Esophagus muscularis mucosa (tissue), 3 donors: ENCODE data around the gene SLC26A4.

Experiments used
- CTCF ChIP-seq, 3 experiments: fragments of 200-600 bp in 2 of 3; fragments of 450-650 bp in 1 of 3; sonication (generic) in 2 of 3; IDR thresholded peaks; one replicate each; pipeline ENCODE4 v1.5.1; 2017 to 2019; ENCODE audit warnings: antibody characterized with exemption in 3 of 3, mild to moderate bottlenecking in 2 of 3, moderate library complexity in 1 of 3
- POLR2A ChIP-seq: fragments of 450-650 bp; IDR thresholded peaks from one replicate; pipeline ENCODE4 v1.6.1; 2017; ENCODE audit warnings: antibody characterized with exemption, moderate library complexity, mild to moderate bottlenecking, low read depth

GRCh38 chr7:107723255-107723654 is 62.6 kb downstream of the SLC26A4 start:
- TF ChIP-seq CTCF (IDR thresholded peaks at IDR 0.05) = no peak
- TF ChIP-seq POLR2A = no peak
